Endodermal cell (in vitro differentiated cells): Measurements from ENCODE around the gene SLC16A2. TPM values are rescaled to one million over a fixed set of nuclear protein-coding genes. Genes with fewer than 3 reads are reported as not detected.

ENCODE experiments used
- DNase-seq: peaks from one replicate; pipeline ENCODE4 v3.0.0-alpha.2; 2017
- H3K27ac ChIP-seq: 2 replicates; pipeline ENCODE4 v1.5.1; 2013; ENCODE audit warnings: mild to moderate bottlenecking, low read depth, low read length, moderate library complexity
- H3K27me3 ChIP-seq: 2 replicates; pipeline ENCODE4 v1.6.1; 2013; ENCODE audit warnings: mild to moderate bottlenecking, low read length, moderate library complexity; ENCODE audit not compliant: insufficient read depth, control insufficient read depth, poor library complexity, severe bottlenecking
- H3K36me3 ChIP-seq: 2 replicates; pipeline ENCODE4 v1.7.0; 2013; ENCODE audit warnings: mild to moderate bottlenecking, low read length, moderate library complexity; ENCODE audit not compliant: control insufficient read depth, insufficient read depth
- H3K4me1 ChIP-seq: one replicate; pipeline ENCODE4 v1.7.0; 2013; ENCODE audit warnings: low read length; ENCODE audit not compliant: control insufficient read depth, insufficient read depth
- H3K4me3 ChIP-seq: 2 replicates; pipeline ENCODE4 v1.5.1; 2013; ENCODE audit warnings: mild to moderate bottlenecking, low read length, moderate library complexity
- H3K9ac ChIP-seq: 2 replicates; pipeline ENCODE4 v1.6.1; 2013; ENCODE audit warnings: mild to moderate bottlenecking, low read length, moderate library complexity; ENCODE audit not compliant: poor library complexity, severe bottlenecking; ENCODE audit errors: extremely low read depth
- H3K9me3 ChIP-seq: 2 replicates; pipeline ENCODE4 v1.6.1; 2013; ENCODE audit warnings: mild to moderate bottlenecking, low read length, moderate library complexity; ENCODE audit not compliant: control insufficient read depth
- H3K27ac Mint-ChIP-seq: 2 replicates; pipeline ENCODE4 v1.8.0; 2020; ENCODE audit warnings: mixed read lengths
- H3K27me3 Mint-ChIP-seq: 2 replicates; pipeline ENCODE4 v1.8.0; 2021; ENCODE audit warnings: mild to moderate bottlenecking, mixed read lengths; ENCODE audit not compliant: insufficient read depth
- H3K36me3 Mint-ChIP-seq: 2 replicates; pipeline ENCODE4 v1.8.0; 2020; ENCODE audit warnings: low read depth, mixed read lengths
- H3K4me1 Mint-ChIP-seq: 2 replicates; pipeline ENCODE4 v1.8.0; 2020; ENCODE audit warnings: mixed read lengths
- H3K4me3 Mint-ChIP-seq: 2 replicates; pipeline ENCODE4 v1.8.0; 2020; ENCODE audit warnings: mild to moderate bottlenecking, moderate library complexity, mixed read lengths
- H3K9me3 Mint-ChIP-seq: 2 replicates; pipeline ENCODE4 v1.8.0; 2020; ENCODE audit warnings: mild to moderate bottlenecking, mixed read lengths
- CTCF ChIP-seq: fragments of 200-600 bp; sonication (generic); conservative IDR thresholded peaks from 2 replicates; pipeline ENCODE4 v1.5.0; 2021; ENCODE audit warnings: antibody characterized with exemption, mild to moderate bottlenecking
- WGBS, 2 experiments: methylation state at CpG; one replicate each; pipeline versions ENCODE4 v1.1.5 to v1.1.7; 2013; ENCODE audit warnings: missing lambda C conversion rate in 2 of 2, mixed read lengths in 1 of 2; ENCODE audit not compliant: insufficient coverage in 1 of 2, insufficient read length in 1 of 2; 5-methylcytosine and 5-hydroxymethylcytosine counted together
- total RNA-seq, 2 donors: library from RNA; stranded (reverse); fragmentation: NEBNext Ultra II Directional in 1 of 2; extraction: Animal tissue kit (Norgen Biotek cat#: 25700) in 1 of 2; gene quantifications; 2 replicates in 1 of 2; 3 replicates in 1 of 2; pipeline ENCODE4 v1.2.1, GENCODE V29; 2021

The SLC16A2 gene
- total RNA-seq, 2 donors from 2014 or later: 9.1 to 11.6 TPM

DNA sequence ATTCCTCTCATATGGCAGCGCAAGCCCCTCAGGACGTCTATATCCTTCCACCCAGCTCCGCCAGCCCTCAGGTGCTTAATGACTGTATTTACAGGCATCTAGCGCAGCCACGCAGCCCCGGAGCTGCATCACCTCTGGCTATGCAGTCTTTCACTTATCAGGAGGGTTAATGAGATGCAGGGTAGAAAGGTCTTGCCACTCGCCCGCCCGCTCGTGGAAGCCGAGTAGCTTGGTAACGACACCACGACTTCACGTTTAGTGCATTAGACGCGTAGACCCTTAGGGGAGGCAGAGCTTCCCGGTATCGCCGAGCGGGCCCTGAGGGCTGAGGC lies 1.5 kb upstream of the SLC16A2 start:
- H3K4me1 Mint-ChIP-seq: peaks cover 11% of the 10 kb centered on the region
- peak overlapping the region; percentile 72 for H3K4me3 Mint-ChIP-seq
- TF ChIP-seq CTCF: no peak
- no peak overlapping the region for H3K9ac ChIP-seq
- no peak for DNase-seq
- peaks cover 24% of the 10 kb centered on the region for H3K9me3 Mint-ChIP-seq
- peak overlapping the region; percentile 92 for H3K27ac ChIP-seq
- WGBS, 2 experiments: 3 to 6% methylated on average over 6 to 20 of the region's 20 CpGs
- H3K27me3 Mint-ChIP-seq: peaks cover 50% of the 10 kb centered on the region
- peak overlapping the region; percentile 76 for H3K4me3 ChIP-seq
- H3K27me3 ChIP-seq: no peaks in the 10 kb centered on the region
- no peaks in the 10 kb centered on the region for H3K36me3 ChIP-seq
- no peaks in the 10 kb centered on the region for H3K4me1 ChIP-seq
- H3K36me3 Mint-ChIP-seq: no peaks in the 10 kb centered on the region
- no peaks in the 10 kb centered on the region for H3K9me3 ChIP-seq
- H3K27ac Mint-ChIP-seq: peak overlapping the region; percentile 77

- H3K27ac ChIP-seq: peak overlapping the region; percentile 92
- H3K27ac Mint-ChIP-seq: peak overlapping the region; percentile 77
- WGBS, 2 experiments: 0% methylated on average over 54 of the region's 54 CpGs; no CpG with 5 or more reads in 1 of the 2 experiments
Observed at GRCh38 chrX:74420196-74421035, 877 bp upstream of the SLC16A2 start.

DNA sequence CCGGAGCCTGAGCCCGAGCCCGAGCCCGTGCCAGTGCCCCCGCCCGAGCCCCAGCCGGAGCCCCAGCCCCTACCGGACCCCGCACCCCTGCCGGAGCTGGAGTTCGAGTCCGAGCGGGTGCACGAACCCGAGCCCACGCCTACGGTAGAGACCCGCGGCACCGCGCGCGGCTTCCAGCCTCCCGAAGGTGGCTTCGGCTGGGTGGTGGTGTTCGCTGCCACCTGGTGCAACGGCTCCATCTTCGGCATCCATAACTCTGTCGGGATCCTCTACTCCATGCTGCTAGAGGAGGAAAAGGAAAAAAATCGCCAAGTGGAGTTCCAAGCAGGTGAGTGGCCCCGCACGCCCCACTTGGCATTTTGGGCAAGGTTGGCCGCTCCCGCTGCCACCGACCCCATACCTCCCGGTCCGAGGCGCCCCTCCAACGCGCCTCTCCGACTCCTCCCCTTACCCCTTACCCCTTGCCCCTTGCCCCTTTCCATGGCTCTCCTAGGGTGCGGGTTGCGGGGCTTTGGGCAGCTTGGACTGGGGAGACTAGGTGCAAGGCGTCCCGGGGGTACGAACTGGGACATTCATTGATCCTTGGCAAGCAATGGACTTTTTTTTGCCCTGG lies 553 bp downstream of the SLC16A2 start:
- Mint-ChIP-seq H3K36me3 (no peaks in the 10 kb centered on the region), H3K9me3 (peaks cover 24% of the 10 kb centered on the region), H3K4me3 (peak overlapping the region; percentile 72), H3K4me1 (peaks cover 11% of the 10 kb centered on the region), H3K27me3 (peaks cover 37% of the 10 kb centered on the region), H3K27ac (no peak overlapping the region)
- no peaks in the 10 kb centered on the region for H3K4me1 ChIP-seq
- no peak for TF ChIP-seq CTCF
- peak overlapping the region; percentile 73 for H3K27ac ChIP-seq
- H3K27me3 ChIP-seq: no peaks in the 10 kb centered on the region
- peak overlapping the region; percentile 76 for H3K4me3 ChIP-seq
- DNase-seq: no peak
- no peak overlapping the region for H3K9ac ChIP-seq
- 0 to 2% methylated on average over 9 to 41 of the region's 46 CpGs for whole genome bisulfite sequencing, 2 experiments
- H3K9me3 ChIP-seq: no peaks in the 10 kb centered on the region
- H3K36me3 ChIP-seq: no peaks in the 10 kb centered on the region

More at GRCh38 chrX:74420196-74421035, 877 bp upstream of the SLC16A2 start:
- H3K36me3 Mint-ChIP-seq: no peaks in the 10 kb centered on the region
- H3K4me1 Mint-ChIP-seq: peaks cover 11% of the 10 kb centered on the region
- peaks cover 24% of the 10 kb centered on the region for H3K9me3 Mint-ChIP-seq
- peak overlapping the region; percentile 15 for H3K9ac ChIP-seq
- DNase-seq: peak; percentile 90
- peak overlapping the region; percentile 72 for H3K4me3 Mint-ChIP-seq
- TF ChIP-seq CTCF: peak; percentile 47
- H3K4me3 ChIP-seq: peak overlapping the region; percentile 76
- peaks cover 46% of the 10 kb centered on the region for H3K27me3 Mint-ChIP-seq
- no peaks in the 10 kb centered on the region for H3K4me1 ChIP-seq
- H3K36me3 ChIP-seq: no peaks in the 10 kb centered on the region
- H3K27me3 ChIP-seq: no peaks in the 10 kb centered on the region
- H3K9me3 ChIP-seq: no peaks in the 10 kb centered on the region
